C4-2B (cell line): ENCODE measurements around the gene SLC29A2.

Experiments
- CTCF ChIP-seq: fragments of 450-650 bp; conservative IDR thresholded peaks from 2 replicates; pipeline ENCODE4 v1.5.1; 2017; ENCODE audit warnings: mild to moderate bottlenecking
- ZFX ChIP-seq: fragments of 450-650 bp; IDR thresholded peaks from 2 replicates; pipeline ENCODE4 v1.6.1; 2017

GRCh38 chr11:66329165-66329673 lies 42.3 kb downstream of the SLC29A2 start:
- TF ChIP-seq CTCF = no peak
- TF ChIP-seq ZFX = no peak
